ENCODE results near the gene CEP20.
"Not testable (repeated sequence)": the region's sequence is repeated elsewhere in the genome, so short reads cannot be mapped to it uniquely, and the experiment has no call there.

CEP20 gene

GRCh38 chr16:15856901-15857698 is 31.3 kb downstream of the CEP20 start, which contains the start of gene MYH11:
Gene MYH11 (minus strand): TSS chr16:15857028. CDS start chr16:15838252, 18,776 bp downstream.
- DNase-seq: no peak

DNA sequence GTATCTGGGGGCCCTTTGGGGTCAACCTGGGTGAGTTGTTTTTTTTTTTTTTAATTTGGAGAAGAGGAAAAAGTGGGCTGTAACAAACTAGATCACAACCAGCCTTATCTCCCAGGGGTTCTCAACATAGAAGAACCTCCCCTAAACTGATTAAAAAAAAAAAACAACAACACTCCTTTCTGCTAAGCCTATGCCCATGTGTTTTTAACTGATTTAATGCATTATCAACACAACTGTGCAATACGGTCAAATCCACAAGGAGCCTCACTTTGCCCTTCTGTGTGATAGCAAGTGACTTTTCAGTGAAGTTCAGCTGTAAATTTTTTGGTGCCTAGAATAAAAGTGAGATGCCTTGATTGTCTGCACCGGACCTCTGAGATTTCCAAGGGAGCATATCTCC is 32.2 kb downstream of the CEP20 start:
- no peak for DNase-seq

DNA sequence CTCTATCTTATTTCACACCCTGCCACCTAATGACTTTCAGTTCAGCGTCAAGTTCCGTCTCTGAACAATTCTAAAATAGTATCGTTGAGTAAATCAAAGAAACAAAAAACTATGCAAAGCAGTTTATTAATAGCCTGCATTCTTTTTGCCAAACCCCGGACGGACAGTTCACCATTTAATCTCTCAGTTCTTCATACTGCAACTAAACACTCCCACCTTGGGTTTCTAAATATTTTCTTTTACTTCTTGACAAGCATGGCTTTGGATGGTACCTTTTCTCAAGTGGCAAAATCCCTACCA is 32.7 kb downstream of the CEP20 start:
- DNase-seq: no peak

DNA sequence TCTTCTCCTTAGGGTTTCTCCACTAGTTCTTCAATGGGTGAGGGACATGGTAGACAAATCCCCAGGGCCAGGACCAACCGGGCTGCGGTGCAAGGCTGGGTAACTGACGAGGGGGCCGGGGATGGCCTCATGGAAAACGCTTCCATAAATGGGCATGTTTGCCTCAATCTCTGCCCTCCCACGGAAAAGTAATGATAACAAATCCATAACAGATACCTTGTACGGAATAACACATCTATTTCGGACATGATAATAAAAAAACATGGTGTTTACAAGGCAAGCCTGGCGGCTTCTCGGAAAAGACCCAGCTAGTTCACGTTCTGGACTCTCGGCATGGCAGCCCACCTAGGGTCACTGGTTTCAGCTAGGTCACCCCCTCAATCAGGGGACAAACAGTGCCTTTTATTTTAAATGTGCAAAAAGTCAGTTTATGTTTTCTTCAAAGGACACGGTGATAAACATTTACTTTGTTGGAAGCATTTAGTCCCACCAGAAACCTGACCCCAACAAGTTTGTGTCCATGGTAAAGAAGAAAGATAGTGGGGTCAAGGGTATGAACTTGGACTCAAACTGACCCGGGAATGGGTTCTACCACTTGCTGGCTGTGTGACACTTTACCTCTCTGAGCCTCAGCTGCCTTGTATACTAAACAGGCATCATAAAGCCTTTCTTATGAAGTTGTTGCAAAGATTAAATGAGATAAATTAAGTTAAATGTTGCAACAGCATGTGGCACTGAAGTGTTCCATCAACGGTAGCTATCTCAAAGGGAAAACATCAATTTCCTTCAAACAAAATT is 33.3 kb downstream of the CEP20 start:
- no peak for DNase-seq

GRCh38 chr16:15854061-15854460 is 34.3 kb downstream of the CEP20 start:
- no peak for DNase-seq

- DNase-seq: no peak
Observed at GRCh38 chr16:15853021-15853420, 35.4 kb downstream of the CEP20 start.

DNA sequence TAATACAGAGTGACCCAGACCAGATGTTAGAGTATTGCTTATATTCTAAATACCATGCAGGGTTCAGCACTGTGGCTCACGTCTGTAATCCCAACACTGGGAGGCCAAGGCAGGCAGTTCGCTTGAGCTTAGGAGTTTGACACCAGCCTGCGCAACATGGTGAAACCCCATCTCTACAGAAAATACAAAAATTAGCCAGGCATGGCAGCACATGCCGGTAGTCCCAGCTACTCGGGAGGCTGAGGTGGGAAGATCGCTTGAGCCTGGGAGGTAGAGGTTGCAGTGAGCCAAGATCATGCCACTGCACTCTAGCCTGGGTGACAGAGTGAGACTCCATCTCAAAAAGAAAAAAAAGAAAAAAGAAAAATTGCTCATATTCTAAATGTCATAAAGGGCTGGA is 37.8 kb downstream of the CEP20 start:
- DNase-seq: not testable (repeated sequence)

GRCh38 chr16:15849209-15849981 is 39.0 kb downstream of the CEP20 start:
- no peak for DNase-seq

GRCh38 chr16:15847611-15848175 is 40.7 kb downstream of the CEP20 start:
- DNase-seq: no peak

GRCh38 chr16:15846510-15846909 is 41.9 kb downstream of the CEP20 start:
- no peak for DNase-seq

DNA sequence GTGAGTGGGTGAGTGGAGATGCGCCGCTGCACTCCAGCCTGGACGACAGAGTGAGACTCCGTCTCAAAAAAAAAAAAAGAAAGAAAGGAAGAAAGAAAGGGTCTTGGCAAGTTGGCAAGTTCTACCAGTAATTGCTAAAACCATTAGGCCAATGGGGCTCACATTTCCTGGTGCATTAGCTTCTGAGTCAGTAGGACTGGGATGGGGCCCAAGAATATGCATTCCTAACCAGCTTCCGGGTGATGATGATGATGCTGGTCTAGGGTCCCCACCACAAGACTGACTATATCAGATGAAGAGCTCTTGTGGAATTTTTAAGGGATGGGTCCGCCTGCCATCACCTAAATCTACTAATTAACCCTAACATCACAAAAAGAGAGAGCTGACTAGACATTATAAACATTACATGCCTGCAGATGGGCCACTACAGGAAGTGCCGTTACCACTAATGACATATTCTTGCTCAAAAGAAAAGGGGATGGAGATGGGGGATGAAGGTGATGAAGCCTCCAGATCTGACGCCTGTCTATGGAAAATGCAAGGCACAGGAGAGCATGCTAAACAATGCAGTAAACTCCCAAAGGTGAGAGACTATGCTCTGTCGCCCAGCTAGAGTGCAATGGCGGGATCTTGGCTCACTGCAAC is 44.6 kb downstream of the CEP20 start:
- no peak for DNase-seq

GRCh38 chr16:15839204-15839603 is 49.2 kb downstream of the CEP20 start:
- not testable (repeated sequence) for DNase-seq

DNA sequence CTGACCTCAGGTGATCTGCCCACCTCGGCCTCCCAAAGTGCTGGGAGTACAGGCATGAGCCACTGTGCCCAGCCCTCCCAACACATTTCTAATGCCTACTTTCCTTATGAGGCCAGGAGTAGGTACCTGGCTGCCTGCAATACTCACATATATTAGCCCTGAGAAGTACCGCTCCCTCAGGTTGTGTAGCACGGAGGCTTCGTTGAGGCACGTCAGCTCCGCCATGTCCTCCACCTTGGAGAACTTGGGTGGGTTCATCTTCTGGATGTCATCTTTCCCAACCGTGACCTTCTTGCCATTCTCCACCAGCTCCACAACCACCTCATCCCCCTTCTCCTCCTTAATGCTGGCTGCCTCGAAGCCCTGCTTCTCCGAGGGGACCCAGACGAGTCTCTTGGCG is 50.6 kb downstream of the CEP20 start:
- DNase-seq: no peak

DNA sequence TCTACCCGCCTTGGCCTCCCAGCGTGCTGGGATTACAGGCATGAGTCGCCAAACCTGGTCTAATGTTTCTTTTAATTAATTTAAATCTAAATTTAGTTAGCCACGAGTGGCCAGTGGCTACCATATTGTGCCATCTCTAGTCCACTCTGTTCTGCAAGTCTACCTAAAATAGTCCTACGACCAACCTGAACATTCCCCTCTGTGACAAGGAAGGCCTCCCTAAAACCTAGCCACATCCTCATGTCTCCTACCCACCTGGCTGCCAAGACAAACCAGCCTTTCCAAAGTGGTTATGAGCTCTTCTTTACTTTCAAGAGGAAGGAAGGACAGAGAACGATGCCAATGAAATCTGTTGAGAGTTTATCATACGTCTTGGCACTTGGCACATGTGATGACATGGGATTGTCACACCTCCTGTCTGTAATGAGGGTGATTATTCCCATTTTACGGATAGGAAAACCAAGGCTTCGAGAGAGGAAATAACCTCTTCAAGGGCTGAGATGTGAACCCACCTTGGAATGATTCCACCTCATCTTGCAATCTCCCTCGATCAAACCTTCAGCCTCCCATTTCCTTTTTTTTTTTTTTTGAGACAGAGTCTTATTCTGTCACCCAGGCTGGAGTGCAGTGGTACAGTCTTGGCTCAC is 51.3 kb downstream of the CEP20 start:
- DNase-seq: no peak

GRCh38 chr16:15836074-15836473 is 52.3 kb downstream of the CEP20 start:
- DNase-seq: no peak

- DNase-seq: no peak
Observed at GRCh38 chr16:15835136-15835878, 53.1 kb downstream of the CEP20 start.

DNA sequence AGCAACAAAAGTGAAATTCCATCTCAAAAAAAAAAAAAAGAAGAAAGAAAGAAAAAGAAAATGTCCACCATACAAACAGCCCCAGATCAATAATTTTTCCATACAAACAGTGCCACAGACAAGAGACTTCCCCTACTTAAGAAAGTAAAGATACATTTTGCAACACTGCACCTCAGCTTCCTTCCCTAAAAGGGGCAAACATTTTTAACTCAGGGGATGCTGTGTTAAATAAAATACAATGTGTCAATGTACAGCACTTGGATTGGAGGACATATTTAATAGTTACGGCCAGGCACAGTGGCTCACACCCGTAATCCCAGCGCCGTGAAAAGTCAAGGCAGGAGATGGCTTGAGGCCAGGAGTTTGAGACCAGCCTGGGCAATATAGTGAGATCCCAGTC is 53.9 kb downstream of the CEP20 start:
- no peak for DNase-seq

DNA sequence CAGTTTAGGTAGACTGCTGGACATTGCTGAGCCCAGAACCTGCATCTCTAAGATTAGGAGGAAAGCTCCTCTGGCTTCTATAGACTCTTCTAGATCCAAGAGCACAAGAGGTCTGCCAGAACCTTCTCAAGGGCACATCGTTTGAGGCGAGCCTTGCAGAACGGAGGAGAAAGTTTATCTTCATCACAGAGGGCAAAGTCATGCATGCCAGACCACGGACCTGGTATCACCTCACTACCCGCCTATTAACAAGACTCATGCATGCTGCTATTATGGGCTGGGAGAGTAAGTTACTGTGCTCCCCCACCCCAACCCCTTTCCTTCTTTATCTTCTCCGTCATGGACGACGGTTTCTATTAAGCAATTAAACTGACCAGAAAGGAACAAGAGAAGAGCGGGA is 54.9 kb downstream of the CEP20 start:
- no peak for DNase-seq

- no peak for DNase-seq
Observed at GRCh38 chr16:15832241-15832640, 56.2 kb downstream of the CEP20 start.

DNA sequence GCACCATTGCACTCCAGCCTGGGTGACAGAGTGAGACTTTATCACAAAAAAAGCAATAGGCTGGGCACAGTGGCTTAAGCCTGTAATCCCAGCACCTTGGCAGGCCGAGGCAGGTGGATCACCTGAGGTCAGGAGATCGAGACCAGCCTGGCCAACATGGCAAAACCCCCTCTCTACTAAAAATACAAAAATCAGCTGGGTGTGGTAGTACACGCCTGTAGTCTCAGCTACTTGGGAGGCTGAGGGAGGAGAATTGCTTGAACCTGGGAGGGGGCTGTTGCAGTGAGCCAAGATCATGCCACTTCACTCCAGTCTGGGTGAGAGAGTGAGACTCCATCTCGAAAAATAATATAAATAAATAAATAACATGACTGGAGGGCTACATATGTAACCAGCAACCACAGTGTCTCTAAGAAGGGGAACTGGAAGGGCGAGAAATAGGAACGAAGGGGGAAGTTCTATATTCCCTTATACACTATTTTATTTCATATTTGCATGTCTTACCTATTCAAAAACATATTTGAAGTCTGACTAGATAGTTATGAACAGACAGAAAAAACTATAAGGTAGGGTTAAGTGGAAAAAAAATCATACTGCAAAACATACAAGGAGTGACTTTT is 57.5 kb downstream of the CEP20 start:
- no peak for DNase-seq

GRCh38 chr16:15829460-15829859 is 58.9 kb downstream of the CEP20 start:
- no peak for DNase-seq

Data from DMS153 (cell line).